ENCODE results near the gene DSG2. TPM values are rescaled to one million over a fixed set of nuclear protein-coding genes. Genes with fewer than 3 reads are reported as not detected.
"Not testable (repeated sequence)": the region's sequence is repeated elsewhere in the genome, so short reads cannot be mapped to it uniquely, and the experiment has no call there.

Gene DSG2
- polyA plus RNA-seq, 12 donors = 4.2 to 22.7 (median 7.3) TPM; not detected in 1

GRCh38 chr18:31498574-31499524 is 872 bp downstream of the DSG2 start:
- DNase-seq = no peak

GRCh38 chr18:31500051-31500688 is 2.2 kb downstream of the DSG2 start:
- no peak for DNase-seq

GRCh38 chr18:31503011-31503410 is 5.0 kb downstream of the DSG2 start:
- no peak for DNase-seq

DNA sequence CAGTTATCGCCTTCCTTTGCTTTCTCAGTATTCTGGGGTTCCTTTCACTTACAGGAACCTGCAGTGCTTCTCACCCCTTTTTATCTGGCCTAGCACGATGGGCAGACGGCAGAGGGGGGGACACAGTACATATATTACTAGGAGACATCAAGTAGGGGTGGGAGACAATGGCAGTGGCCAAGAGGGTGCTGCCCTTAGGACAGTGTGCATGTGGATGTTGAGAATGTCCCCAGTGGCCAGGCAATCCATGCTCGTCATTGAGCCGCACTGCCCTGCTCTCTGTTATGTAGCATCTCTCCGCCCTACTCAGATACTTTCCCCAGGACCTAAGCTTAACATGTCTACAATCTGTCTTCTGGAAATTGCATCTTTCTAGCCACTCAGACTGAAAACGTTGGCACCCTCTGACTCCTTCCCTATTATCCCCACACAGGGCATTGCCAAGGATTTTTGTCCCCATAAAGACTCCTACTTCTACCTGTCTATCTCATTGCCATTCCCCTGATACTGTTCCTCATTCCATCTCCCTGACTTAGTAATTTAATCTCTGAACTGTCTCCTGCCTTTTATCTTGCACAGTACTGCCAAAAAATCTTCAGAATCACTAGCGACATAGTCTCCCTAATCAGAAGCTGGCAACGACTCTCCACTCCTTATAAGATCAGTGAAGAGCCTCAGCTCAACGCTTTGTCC is 6.6 kb downstream of the DSG2 start:
- no peak for DNase-seq

GRCh38 chr18:31505156-31505555 is 7.2 kb downstream of the DSG2 start:
- no peak for DNase-seq

DNA sequence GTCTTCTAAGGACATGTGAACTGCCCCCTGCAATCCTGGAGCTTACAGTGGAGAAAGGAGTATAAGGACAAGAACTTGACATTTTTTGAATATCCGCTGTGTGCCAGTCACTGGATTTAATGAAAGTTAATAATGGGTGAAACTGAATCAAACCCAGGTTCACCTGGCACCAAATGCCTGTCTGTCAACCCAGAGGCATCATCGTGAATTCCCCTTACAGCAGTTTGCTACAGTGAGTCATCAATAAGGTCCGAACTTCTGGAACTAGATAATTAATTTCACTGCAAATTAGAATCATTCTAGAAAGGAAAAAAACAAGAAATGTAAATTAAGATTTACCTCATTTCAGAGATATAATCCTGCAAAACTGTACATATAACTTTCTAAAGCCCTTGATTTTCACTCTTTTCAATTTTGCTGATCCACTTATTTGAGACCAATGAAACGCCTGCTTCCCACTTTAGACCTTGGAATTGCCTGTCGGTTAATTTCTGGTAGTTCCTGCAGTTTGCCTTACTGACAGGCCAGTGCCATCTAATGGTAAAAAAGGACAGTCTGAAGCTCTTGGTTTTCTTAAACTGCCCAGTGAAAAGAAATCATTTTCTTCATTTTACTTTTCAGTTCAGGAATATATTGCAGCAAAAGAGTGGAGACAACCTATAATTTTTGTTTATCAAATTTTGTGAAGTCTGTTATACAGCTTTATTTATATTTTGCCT is 8.2 kb downstream of the DSG2 start:
- DNase-seq = no peak

- not testable (repeated sequence) for DNase-seq
These were observed 9.1 kb downstream of the DSG2 start for GRCh38 chr18:31507124-31507523.

DNA sequence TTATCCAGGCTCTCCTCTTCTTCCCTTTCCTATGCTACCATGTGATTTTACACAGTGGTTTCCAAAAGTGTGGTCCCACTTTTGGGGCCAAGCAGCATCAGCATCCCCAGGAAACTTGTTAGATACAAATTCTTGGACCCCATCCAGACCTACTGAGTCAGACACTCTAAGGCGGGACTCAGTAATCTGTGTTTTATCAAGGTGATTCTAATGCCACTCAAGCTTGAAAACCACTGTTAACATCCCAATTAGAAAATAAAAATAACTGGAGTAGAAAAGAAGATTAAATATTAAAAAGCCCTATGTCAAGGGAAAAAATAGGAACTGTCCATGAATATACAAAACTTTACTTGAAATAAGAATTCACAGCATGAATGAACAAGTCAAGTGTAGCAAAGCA is 10.8 kb downstream of the DSG2 start:
- DNase-seq = no peak

DNA sequence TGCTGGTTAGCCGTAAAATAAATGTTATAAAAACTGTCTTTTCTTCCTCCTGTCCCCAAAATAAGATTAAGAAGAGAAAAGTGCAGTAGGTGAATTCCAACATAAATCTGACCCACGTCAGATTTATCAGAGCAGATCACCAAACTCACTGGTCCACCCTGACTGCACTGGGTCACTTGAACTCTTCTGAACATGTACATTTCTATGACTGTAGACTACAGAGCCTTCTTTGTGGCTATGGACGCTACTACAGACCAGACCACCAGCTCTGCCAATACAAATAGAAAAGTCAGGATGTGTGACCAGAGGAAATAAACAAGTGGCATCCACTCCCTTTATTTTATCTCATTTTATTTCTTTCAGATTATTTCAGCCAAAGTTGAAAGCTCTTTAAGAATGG is 11.6 kb downstream of the DSG2 start:
- DNase-seq = no peak

DNA sequence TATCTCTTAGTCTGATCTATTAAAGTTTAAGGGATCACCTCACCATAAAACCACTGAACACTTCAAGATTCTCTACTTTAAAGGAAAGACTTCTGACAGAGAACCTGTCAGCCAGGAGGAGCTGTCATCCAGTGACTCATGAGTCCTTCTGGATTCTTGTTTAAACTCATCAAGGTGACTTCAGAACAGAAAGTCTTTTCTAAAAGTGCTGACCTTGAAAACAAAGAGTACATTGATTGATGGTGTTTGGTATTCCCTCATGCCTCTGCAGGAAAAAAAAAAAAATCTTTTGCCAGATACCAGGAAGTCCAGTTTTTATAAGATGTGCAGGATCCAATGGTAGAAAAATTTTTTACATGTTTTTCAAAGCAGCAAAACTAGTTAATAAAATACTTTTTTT is 12.3 kb downstream of the DSG2 start:
- no peak for DNase-seq

- no peak for DNase-seq
These were observed 13.1 kb downstream of the DSG2 start for GRCh38 chr18:31511098-31511497.

DNA sequence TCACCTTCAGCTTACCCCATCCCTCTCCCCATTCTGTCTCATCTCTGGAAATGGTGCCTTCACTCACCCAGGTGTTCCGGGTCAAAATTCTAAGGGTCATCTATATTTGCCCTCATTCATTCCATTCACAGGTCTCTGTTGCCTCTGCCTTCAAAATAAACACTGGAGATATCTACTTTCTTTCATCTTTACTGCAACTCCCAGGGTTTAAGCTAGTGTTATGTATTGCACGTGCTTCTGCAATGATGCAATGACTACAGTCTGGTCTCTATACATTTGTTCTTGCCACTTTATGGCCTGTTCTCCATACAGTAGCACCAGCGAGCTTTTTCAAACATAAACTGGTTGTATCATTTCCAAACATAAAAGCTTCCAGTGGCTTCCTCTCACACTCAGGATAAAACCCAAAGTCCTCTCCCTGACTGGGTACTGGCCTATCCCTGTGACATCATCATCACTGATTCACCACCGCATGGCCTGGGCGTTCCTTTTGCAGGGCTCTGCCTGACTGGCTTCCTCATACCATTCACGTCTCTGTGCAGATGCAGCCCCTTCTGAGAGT is 14.3 kb downstream of the DSG2 start:
- no peak for DNase-seq

GRCh38 chr18:31513189-31513935 is 15.4 kb downstream of the DSG2 start:
- DNase-seq = no peak

DNA sequence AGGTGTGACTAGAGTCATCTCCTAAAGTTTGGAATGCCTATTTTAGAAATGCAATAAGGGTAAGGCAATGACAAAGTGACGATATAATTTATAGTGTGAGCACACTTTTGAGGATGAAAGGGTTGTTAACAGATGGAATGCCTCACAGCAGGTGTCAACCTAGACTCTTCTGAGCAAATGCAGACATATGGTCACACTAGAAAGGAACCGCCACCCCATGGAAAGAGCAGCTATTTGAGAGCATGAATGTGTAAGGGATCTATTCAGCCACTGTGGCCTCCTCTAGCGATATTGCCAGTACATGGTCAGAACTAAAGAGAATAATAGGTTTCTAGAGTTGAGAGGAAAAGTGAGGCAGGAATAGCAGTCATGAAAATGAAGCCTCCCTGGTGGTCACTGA is 18.5 kb downstream of the DSG2 start:
- no peak for DNase-seq

GRCh38 chr18:31526374-31526773 is 28.4 kb downstream of the DSG2 start:
- DNase-seq = no peak

DNA sequence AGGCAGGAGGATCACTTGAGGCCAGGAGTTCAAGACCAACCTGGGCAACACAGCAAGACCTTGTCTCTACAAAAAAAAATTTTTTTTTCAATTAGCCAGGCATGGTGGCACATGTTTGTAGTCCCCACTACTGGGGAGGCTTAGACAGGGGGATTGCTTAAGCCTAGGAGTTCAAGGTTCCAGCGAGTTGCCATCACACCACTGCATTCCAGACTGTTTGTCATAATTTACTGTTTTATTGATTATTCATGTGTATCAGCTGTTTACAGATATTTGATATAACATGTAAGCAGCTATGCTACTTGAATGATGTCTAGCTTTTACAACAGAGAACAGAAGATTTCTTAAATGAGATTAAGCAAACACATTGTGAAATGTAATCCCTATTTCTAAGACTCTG is 35.3 kb downstream of the DSG2 start:
- DNase-seq = no peak

DNA sequence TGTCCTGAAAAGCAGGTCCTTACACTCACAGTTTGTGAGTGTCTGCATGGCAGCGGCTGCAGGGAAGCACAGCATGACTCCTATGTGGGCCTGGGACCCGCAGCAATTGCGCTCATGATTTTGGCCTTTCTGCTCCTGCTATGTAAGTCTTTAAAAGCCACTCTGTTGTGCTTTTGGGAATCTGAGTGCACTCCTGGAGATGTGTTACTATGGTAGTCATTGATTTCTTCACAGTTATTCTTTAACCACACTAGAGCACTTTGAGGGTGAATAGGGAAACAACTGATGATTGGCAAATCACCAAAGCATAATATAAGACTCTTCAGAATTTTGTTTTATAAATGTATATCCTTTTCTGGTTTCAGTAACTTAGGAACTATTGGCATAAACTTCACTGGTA is 40.9 kb downstream of the DSG2 start:
- DNase-seq = no peak

GRCh38 chr18:31546476-31546875 is 48.5 kb downstream of the DSG2 start:
- no peak for DNase-seq

- no peak for DNase-seq
These were observed 50.9 kb downstream of the DSG2 start for GRCh38 chr18:31548853-31549252.

DNA sequence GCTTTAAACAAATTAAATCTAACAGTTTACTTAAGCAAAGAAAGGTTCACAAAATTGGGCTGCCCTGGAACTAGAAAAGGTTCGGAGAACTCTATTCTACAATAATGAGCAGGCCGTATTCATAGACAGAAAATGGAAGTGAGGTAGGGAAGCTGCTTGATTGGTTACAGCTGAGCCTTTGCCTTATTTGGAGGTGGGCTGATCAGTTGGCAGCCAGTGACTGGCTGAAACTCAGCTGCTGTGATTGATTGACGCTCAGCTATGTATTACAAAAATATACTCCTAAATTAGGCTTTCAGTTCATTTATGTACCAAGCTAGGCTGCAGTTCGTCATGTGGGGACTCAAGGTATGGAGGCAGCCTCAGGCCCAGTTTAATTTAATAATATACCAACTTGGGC is 51.4 kb downstream of the DSG2 start:
- DNase-seq = no peak

DNA sequence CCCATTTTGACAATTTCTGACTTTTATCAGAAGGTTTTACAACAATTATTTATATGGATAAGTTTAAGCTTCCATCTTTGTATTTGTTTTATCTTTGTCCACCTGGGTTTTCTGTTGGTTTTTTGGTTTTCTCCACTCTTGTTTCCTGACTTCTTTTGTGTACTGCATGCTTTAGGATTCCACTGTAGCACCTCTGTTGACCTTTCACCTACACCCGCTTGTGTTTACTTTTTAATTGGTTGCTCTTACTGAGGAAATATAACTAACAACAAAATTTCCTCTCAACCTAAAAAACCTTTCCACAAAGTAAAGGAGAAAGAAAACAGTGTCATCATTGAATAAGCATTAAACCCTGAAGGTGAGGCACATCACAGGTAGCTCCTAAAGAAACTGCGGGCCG is 53.9 kb downstream of the DSG2 start:
- no peak for DNase-seq

Measured in muscle of arm (tissue), 12 donors.